ENCODE data around the gene SLC39A11.

Gene SLC39A11

DNA sequence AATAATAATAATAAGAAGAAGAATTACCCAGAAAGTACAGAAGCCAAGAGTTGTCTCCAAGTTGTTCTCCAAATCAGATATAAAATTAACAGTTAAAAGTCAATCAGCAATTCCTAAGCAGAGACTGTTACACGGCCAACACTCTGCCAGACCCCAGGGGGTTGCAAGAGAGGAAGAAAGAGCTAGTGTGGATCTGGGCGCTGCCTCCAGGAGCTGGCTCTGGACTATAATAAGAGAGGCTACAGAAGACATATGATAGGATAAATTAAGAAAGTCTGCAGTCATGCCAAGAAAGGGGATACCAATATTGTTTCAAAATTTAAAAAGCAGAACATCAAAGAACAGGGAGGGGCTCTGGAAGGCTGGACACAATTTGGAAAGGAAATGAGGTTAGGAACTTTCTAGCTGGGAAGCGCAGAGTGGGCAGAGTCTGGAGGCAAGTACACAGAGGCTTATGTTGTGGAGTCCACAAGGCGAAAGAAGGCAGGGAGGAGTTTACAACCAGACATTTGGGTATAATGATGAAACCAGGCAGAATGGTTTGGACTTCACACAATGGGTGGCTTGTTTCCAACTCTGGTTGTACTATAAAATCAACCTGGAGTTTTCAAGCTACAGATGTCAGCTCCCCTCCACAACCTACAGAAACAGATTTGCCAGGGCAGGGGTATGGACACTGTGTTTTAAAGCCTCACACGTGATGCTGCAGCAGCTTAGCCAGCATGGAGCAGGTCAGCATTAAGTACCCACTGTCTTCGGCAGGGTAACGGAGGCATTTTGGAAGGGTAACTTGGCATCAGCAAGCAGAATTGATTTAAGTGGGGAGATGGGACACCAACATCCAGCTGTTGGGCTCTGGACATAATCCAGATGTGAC lies 49.4 kb downstream of the SLC39A11 start:
- no peak for DNase-seq (ENCODE audit: low read depth)

- DNase-seq (ENCODE audit: low read depth) = no peak
These were observed 50.3 kb downstream of the SLC39A11 start for GRCh38 chr17:73042225-73042624.

DNA sequence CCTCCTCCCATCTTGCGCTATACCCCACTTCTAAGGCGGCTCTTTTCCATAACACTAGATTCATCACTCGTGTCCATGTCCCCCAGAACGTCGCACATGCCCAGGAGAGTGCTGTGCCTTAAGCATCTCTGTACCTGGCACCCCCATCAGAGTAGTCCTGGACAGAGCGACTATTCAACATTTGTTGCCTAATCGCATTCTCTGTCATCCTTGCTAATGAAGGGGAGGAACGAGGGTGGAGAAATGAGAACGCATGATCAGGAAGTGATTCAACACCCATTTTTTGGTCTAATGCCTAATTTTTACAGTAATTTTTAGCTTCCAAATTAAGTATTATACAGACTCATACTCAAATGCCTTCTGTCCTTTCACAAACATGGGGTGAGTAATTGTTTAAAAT lies 53.2 kb downstream of the SLC39A11 start:
- DNase-seq (ENCODE audit: low read depth) = no peak

DNA sequence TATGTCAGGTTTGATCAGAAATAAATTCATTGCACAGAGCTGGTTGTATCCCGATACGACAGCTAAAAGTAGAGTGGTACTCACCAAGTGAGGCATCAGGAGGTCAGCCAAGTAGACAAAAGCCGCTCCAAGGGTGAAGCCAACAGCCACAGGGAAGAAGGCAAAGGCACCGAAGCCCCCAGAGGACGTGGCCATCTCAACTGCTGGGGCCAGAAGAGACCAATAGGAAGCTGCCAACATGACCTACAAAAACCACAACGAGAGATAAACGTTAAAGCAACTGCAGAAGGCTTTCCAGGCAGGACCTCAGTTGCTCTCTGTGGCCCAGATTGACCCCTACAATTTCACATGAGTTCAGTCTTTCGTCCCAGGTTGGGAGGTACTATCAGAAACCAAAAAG lies 61.0 kb downstream of the SLC39A11 start:
- DNase-seq (ENCODE audit: low read depth) = no peak

GRCh38 chr17:73030995-73031394 lies 61.5 kb downstream of the SLC39A11 start:
- DNase-seq (ENCODE audit: low read depth) = no peak

DNA sequence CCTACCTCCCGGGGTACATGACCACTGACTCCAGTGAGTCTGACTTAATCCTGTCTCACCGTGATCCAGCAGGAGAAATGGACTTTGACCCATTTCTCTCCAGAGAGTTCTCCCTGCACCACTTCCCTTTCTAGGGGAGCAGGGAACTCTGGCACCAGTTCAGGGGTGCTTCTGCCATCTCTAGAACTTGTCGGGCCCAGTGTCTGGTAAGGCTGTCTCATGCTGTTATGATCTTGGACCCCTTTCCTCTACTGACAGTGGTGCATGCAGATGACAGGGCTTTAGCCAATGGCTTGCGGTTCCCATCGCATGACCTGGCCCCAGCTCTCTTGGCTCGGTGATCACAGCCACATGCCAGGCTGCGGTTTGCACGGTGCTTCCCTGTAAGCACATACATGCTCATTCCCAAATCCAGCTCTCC lies 62.0 kb downstream of the SLC39A11 start:
- DNase-seq (ENCODE audit: low read depth) = no peak

DNA sequence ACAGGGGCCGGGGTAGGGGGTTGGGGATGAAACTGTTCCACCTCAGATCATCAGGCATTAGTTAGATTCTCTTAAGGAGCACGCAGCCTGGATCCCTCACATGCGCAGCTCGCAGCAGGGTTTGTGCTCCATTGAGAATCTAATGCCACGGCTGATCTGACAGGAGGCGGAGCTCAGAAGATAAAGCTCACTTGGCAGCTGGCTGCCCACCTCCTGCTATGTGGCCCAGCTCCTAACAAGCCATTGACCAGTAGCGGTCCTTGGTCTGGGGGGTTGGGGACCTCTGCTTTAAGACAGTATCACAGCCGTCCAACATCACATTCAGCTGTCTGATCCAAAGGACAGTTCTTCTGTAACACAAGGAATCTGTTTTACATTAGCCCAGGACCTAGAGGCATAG lies 62.5 kb downstream of the SLC39A11 start:
- no peak for DNase-seq (ENCODE audit: low read depth)

GRCh38 chr17:73029021-73029420 lies 63.5 kb downstream of the SLC39A11 start:
- DNase-seq (ENCODE audit: low read depth) = no peak

DNA sequence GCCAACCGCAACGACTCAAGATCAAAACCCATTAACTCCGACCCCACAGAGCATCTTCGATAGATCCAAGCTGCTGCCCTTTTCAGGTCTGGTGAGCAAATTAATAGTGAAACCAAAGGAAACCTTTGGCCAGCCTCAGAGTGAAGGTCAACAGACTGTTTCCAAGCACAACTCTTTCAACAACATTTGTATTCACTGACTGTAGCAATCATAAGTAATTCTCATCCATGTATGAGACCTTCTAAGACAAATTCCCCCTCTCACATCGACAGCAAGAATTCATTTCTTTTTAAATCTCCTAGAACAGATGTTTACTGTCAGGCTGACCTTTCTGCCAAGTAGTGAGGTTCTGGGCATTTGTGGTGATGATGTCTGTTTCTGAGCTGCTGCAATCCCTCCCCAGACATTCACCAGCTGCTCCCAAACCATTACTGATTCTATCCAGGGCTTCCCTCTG lies 64.2 kb downstream of the SLC39A11 start:
- no peak for DNase-seq (ENCODE audit: low read depth)

DNA sequence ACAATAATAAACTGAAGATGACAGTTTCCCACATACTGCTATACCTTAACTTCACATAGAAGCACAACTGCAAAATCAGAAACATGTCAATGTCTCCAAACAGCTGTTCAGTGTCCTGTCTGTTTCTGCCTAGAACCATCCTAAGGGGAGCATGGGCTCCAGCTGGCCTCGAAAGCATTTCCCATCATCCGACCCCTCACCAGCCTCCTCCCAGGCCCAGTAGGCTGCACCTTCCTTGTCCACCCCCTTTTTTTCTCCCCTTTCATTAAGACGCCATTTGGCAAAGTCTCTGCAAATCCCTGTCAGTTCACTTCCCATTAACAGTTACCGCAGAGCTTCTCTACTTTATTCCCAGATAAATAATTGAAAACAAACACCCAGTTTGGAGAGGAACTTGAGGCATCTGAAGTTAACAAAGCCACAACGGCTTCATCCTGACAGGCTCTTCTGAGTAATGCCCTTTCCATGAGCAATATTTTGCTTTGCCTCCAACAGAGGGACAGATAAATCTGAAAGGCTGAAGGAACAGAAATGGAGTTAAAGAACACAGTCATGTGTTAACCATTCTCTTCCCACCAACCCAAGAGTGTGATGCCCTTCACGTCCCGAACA lies 65.3 kb downstream of the SLC39A11 start:
- no peak for DNase-seq (ENCODE audit: low read depth)

- DNase-seq (ENCODE audit: low read depth) = no peak
These were observed 67.4 kb downstream of the SLC39A11 start for GRCh38 chr17:73025041-73025560.

DNA sequence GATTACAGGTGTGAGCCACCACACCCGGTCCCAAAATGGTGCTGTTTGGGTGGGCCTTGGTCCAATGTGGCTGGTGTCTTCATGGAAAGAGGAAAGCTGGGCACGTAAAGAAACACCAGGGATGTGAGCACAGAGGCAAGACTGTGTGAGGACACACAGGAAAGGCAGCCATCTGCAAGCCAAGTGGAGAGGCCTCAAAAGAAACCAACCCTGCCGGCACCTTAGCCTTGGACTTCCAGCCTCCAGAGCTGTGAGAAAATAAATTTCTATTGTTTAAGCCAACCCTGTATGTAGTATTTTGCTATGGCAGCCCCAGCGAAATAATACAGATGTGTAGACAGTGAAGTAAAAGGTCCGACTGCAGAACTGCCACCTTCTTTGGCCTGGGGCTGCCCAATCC lies 68.7 kb downstream of the SLC39A11 start:
- no peak for DNase-seq (ENCODE audit: low read depth)

DNA sequence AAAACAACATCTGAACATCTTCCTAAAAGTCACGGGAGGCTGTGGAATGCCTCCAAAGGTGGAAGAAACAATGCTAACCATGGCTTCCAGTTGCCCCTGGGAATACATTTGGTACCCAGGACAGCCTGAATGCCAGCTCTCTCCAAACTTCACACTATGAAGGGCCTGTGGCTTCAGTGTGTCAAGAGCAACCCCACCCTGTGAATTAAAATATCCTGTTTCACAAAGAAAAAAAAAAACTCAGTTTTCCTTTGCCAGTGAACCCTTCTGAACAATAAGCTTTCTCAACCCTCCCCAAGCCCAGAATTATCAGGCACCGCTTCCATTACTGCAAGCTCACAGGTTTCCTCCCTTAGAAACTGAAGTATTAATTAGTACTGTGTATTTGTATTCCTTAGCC lies 69.8 kb downstream of the SLC39A11 start:
- DNase-seq (ENCODE audit: low read depth) = no peak

- no peak for DNase-seq (ENCODE audit: low read depth)
These were observed 70.7 kb downstream of the SLC39A11 start for GRCh38 chr17:73021771-73022170.

GRCh38 chr17:73020110-73020509 lies 72.4 kb downstream of the SLC39A11 start:
- no peak for DNase-seq (ENCODE audit: low read depth)

DNA sequence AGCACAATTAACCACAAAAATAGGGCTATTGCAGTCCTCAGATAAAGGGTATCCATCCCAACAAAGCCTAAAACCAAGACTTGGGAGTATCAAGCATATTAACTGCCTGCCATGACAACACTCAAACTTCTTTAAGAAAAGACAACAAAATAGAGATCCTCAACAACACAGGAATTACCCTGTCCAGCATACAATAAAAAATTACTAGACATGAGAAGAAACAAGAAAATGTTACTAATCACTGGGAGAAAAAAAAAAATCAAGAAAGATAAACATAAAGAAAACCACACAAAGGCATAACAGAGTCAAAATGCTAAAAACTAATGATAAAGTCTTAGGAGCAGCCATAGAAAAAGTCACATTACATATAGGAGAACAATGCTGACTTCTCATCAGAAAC lies 73.9 kb downstream of the SLC39A11 start:
- DNase-seq (ENCODE audit: low read depth) = no peak

DNA sequence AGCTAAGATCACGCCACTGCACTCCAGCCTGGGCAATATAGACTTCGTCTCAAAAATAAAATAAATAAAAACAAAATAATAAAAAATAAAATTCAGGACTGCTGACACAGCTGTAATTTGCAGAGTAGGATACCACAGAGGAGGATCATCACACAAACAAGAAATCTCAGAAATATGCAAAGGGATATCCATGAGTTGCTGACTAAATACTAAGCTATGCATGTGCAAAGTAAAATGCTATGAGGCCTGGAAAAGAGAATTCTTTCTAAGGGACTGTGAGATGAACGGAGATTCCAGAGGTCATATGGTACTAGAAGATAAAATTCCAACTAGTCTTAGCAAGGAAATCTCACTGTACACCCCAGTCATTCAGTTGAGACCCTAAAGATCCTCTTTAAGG lies 74.8 kb downstream of the SLC39A11 start:
- DNase-seq (ENCODE audit: low read depth) = no peak

- no peak for DNase-seq (ENCODE audit: low read depth)
These were observed 76.7 kb downstream of the SLC39A11 start for GRCh38 chr17:73015722-73016276.

- DNase-seq (ENCODE audit: low read depth) = no peak
These were observed 78.4 kb downstream of the SLC39A11 start for GRCh38 chr17:73013816-73014663.

DNA sequence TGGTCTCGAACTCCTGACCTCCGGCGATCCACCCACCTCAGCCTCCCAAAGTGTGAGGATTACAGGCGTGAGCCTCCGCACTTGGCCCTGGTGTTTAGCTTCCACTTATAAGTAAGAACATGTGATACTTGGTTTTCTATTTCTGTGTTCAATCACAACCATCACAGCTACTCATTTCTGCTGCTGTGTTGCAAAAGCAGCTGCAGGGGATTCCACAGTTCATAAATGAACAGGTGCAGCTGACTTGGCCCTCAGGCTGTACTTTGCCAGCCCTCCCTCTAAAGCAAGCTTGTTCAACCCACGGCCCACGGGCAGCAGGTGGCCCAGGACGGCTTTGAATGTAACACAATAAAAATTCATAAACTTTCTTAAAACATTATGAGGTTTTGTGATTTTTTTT lies 79.2 kb downstream of the SLC39A11 start:
- DNase-seq (ENCODE audit: low read depth) = no peak

DNA sequence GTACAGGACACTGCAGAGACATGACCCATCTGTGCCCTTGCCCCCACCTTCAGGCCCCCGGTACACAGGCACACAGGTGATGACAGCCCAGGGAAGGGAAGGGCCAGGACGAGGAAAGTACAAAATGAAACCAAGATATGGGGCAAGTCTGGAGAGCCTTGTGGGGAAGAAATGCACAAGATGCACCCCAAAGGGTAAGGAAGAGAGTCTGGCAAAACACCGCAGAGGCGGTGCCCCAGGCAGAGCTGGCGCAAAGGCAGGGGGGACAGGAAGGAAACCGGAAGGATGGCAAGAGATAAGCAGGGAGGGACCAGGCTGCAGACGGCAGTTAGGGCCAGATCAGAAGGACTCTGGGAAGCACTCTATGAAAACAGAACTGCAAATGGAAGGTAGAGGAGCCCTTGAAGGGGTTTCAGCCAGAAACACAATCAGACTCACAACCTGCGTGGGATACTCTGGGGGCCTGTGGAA lies 81.4 kb downstream of the SLC39A11 start:
- no peak for DNase-seq (ENCODE audit: low read depth)

- no peak for DNase-seq (ENCODE audit: low read depth)
These were observed 82.1 kb downstream of the SLC39A11 start for GRCh38 chr17:73010414-73010813.
